Smooth muscle cell of the umbilical artery (primary cell): ENCODE measurements around the gene SKA1. TPM values are rescaled to one million over a fixed set of nuclear protein-coding genes. Genes with fewer than 3 reads are reported as not detected.

Source experiments
- total RNA-seq: library from RNA; depleted of rRNA; stranded (reverse); fragments of >200 nt; gene quantifications from 2 replicates; pipeline ENCODE4 v1.2.3, GENCODE V29; 2014

Gene SKA1
- 0.59 and 5.7 TPM in 2 replicates for total RNA-seq

GRCh38 chr18:50374753-50375391 lies at the start of gene SKA1:
Gene SKA1, plus strand, starts transcription at chr18:50375046. Its CDS starts 785 bp downstream, at chr18:50375831.

Other genes with a start within 250 kb of the SKA1 start
- not detected in 2 replicates for gene MYO5B, start 179.9 kb upstream of the SKA1 start, total RNA-seq
- gene CFAP53, start 108.6 kb upstream of the SKA1 start, total RNA-seq, result 0.14 and 0.30 TPM in 2 replicates
- 62.7 and 79.3 TPM in 2 replicates for gene MBD1, start 93.5 kb upstream of the SKA1 start, total RNA-seq
- 35.9 and 45.0 TPM in 2 replicates for gene CXXC1, start 87.4 kb upstream of the SKA1 start, total RNA-seq
- not detected in 2 replicates for gene MAPK4, start 185.0 kb downstream of the SKA1 start, total RNA-seq